ENCODE results near the gene PRKN.

PRKN gene

DNA sequence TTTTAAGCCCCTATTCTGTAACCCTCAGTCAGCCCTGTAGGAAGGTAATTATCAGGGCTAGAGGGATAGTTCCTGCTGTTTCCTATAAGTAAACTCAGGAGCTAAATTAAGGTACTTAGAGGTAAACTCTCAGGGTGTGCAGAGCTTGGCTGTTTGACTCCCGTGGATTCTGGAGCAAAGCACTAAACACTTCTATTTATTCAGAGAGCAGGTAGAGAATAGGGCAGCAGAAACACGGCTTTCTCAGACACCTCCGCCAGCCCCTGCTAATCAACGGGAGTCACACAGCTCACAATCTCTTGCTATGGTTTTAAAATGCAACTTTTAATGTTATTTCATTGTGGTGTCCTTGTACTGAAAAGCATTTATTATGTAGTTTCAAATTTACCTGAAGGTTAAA lies 21.8 kb downstream of the PRKN start:
- H3K4me3 ChIP-seq (replicated peaks; ENCODE audit: low read depth, low read length): no peak overlapping the region
- no peak for DNase-seq (ENCODE audit: low read depth)
- TF ChIP-seq CTCF (IDR thresholded peaks at IDR 0.05; ENCODE audit: low read length, missing control alignments): no peak

GRCh38 chr6:162704001-162704400 lies 23.6 kb downstream of the PRKN start:
- DNase-seq (ENCODE audit: low read depth): no peak
- no peak for TF ChIP-seq CTCF (IDR thresholded peaks at IDR 0.05; ENCODE audit: low read length, missing control alignments)
- no peak overlapping the region for H3K4me3 ChIP-seq (replicated peaks; ENCODE audit: low read depth, low read length)

DNA sequence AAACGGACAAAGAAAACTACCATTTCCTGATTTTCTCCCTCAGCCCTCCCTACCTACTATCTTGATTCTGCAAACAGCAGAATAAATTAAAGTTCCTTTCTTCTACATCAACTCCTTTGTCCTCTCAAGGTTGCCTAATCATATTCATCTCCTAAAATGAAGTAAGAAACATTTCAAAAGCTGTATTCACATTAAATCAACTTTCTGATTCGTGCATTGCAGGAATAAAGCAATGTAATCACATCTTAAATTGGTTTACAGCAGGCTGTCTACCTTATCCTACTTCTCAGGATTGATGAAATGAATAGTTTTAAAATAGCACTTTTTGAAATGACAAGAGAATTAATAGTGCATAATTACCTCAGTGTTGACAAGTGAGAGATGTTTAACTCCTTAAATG lies 25.1 kb downstream of the PRKN start:
- no peak for TF ChIP-seq CTCF (IDR thresholded peaks at IDR 0.05; ENCODE audit: low read length, missing control alignments)
- no peak overlapping the region for H3K4me3 ChIP-seq (replicated peaks; ENCODE audit: low read depth, low read length)
- DNase-seq (ENCODE audit: low read depth): no peak

GRCh38 chr6:162701551-162701950 lies 26.0 kb downstream of the PRKN start:
- no peak overlapping the region for H3K4me3 ChIP-seq (replicated peaks; ENCODE audit: low read depth, low read length)
- no peak for DNase-seq (ENCODE audit: low read depth)
- no peak for TF ChIP-seq CTCF (IDR thresholded peaks at IDR 0.05; ENCODE audit: low read length, missing control alignments)

GRCh38 chr6:162700966-162701365 lies 26.6 kb downstream of the PRKN start:
- no peak overlapping the region for H3K4me3 ChIP-seq (replicated peaks; ENCODE audit: low read depth, low read length)

GRCh38 chr6:162699961-162700360 lies 27.6 kb downstream of the PRKN start:
- no peak overlapping the region for H3K4me3 ChIP-seq (replicated peaks; ENCODE audit: low read depth, low read length)
- no peak for TF ChIP-seq CTCF (IDR thresholded peaks at IDR 0.05; ENCODE audit: low read length, missing control alignments)
- DNase-seq (ENCODE audit: low read depth): no peak

More at GRCh38 chr6:162700966-162701365, 26.6 kb downstream of the PRKN start:
- TF ChIP-seq CTCF (IDR thresholded peaks at IDR 0.05; ENCODE audit: low read length, missing control alignments): no peak
- DNase-seq (ENCODE audit: low read depth): no peak

DNA sequence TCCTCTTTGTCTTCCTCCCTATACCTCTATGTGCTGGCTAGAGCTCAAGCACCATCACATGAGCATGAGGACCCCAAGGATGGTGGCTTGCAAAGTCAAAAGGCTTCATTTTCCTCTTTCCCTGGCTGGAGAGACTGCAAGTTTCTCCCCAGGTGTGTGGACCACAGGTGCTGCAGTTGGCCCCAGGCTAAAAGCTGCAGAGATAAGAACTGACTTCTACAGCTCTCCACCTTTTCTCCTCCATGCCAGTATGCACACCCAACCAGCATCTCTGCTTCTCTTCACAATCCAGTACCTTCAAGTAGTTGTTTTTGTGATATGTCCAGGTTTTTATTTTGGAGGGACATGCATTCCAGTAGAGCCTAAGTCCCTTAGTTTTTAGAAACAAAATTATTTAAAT lies 29.1 kb downstream of the PRKN start:
- no peak overlapping the region for H3K4me3 ChIP-seq (replicated peaks; ENCODE audit: low read depth, low read length)
- DNase-seq (ENCODE audit: low read depth): no peak
- no peak for TF ChIP-seq CTCF (IDR thresholded peaks at IDR 0.05; ENCODE audit: low read length, missing control alignments)
